ENCODE results near the gene ENPP3.
"Not testable (repeated sequence)": the region's sequence is repeated elsewhere in the genome, so short reads cannot be mapped to it uniquely, and the experiment has no call there.

The ENPP3 gene

DNA sequence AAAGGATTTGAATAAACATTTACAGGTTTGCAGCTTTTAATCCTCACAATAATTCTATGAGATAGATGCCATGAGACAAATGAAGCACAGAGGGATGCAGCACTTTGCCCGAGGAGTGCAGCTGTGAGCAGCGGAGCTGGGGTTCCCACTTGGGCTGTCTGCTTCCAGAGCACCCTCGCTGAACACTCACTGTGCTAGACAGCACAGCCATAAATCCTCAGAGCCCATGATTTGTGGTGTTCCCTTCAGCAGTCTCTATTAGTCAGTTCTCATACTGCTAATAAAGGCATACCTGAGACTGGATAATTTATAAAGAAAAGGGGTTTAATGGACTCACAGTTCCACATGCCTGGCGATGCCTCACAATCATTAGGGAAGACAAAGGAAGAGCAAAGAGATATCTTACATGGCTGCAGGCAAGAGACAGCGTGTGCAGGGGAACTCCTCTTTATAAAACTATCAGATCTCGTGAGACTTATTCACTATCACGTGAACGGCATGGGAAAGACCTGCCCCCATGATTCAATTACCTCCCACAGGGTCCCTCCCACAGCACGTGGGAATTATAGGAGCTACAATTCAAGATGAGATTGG is 99.0 kb downstream of the ENPP3 start:
- no peak for DNase-seq (ENCODE audit: low read depth)

DNA sequence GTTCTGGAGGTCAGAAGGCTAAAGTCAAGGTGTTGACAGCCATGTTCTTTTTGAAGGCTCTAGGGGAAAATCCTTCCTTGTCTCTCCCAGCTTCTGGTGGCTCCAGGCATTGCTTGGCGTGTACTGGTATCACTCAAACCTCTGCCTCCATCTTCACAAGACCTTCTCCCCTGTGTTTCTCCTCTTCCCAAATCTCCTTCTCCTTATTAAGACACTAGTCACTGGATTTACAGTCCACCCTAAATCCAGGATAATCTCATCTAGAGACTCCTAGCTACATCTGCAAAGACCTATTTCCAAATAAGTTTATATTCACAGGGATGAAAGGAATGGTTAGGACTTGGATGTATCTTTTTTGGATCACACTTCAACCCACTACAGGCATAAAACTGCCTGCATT is 99.7 kb downstream of the ENPP3 start:
- no peak for DNase-seq (ENCODE audit: low read depth)

DNA sequence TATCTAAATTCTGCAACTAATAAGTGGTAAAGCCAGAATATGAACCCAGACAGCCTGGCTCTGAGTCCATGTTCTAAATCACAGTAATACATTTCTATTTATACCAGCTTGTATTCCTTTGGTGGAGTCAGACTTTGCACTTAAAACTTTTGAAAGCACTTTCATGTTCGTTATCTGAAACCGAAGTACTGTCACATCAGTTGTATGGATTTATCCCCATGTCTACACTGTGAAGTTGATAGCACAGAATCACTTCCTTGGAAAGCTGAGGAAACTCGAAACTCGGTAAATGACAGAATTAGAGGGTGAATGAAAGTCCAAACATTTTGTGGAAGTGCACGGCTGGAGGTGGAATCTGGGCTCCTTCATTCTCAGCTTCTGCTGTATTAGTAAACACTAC is 102.0 kb downstream of the ENPP3 start:
- DNase-seq (ENCODE audit: low read depth): no peak

DNA sequence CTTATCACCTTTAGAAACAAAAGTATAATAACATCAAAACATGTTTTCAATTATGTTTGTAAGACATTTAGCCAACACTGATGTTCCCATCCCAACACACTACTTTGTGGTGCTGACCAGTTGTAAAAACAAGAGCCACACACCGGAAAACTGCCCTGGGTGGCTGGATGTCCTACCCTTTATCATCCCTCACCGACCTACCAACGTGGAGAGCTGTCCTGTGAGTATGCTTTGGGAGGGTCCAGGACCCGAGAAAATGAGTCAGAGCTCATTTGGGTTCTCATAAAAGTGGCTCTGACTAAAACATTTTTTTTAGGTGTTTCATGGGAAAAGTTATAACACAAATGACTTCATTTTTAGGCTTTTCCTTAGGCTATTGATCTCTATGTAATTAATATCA is 103.1 kb downstream of the ENPP3 start:
- DNase-seq (ENCODE audit: low read depth): no peak

DNA sequence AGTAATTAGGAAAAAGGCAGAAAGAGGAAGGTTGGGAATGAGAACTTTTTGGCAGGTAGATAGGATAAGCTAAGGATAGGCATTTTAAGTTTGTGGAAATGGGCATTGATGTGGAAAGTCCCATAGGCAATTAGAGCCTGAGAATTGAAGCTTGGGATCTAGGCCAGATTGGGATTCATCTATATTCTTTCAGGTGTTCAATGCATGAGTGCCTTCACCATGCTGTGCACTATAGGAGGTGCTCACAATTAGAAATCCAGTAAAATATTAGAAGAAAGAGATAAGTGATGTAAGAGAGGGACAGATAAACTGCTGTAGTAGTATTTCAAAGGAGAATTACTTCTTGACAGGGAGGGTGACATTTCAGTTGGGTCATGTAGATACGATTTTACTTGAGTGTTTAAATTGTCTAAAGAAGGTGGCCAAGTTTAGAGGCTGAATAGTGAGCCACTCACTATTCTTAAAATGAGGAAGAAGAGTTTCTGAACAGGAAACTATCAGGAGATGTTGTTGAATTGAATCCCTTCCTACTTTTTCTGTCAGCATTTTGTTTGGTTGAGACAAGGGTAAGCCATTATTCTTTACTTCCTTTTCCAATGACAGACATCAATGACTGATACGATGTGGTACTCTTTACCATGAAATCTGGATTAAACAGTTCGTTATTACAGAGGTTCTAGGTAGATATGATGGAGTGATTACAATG is 104.7 kb downstream of the ENPP3 start:
- no peak for DNase-seq (ENCODE audit: low read depth)

DNA sequence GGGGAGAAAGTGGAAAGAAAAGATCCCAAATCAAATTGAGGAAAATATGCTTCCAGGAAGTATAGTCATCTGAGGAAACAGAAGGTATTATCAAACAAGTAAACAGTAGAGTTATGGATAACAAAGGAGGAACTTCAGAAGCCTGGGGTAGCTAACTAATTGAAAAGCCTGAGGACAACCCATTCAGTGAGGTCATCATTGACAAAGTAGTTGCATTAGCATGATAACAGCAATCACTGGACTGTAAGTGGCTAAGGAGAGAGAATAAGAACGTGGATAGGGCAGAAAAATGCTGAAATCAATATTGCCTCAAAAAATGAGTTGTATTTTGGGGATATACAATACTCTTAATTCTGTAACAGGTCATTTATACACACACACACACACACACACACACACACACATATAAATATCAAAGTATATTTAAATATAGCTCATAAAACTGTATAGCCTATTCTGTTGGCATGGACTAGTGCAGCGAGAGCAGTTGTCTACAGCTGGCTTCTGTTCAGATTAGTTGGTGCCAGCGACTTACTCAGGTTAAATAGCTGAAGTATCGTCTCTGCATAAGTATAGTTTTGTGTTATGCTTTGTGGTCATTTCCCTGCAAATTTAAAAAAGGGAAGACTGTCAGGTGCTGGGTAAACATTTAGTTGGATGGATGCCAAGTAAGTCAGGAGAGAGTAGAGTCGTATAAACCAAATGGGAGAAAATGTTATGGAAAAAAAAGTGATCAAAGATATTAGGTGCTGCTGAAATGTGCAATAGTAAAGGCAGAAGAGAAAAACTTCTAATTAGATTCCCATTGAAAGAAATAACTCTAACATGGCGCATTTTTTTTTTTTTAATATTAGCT is 107.6 kb downstream of the ENPP3 start:
- no peak for DNase-seq (ENCODE audit: low read depth)

DNA sequence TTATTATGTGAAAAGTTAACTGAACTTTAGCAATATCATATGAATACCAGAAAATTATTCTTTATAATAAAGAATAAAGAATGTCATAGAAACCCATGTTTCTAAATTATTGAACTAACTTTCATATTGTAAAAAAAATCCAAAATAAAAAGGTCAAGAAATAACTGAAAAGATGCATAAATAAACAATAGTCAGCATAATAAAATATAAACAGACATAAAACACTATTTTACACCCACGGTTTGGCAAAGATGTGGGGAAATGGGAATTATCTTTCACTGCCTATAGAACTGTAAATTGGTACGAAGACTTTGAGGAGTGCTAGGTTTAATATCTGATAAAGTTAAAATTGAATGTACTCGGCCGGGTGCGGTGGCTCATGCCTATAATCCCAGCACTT is 108.4 kb downstream of the ENPP3 start:
- DNase-seq (ENCODE audit: low read depth): no peak

DNA sequence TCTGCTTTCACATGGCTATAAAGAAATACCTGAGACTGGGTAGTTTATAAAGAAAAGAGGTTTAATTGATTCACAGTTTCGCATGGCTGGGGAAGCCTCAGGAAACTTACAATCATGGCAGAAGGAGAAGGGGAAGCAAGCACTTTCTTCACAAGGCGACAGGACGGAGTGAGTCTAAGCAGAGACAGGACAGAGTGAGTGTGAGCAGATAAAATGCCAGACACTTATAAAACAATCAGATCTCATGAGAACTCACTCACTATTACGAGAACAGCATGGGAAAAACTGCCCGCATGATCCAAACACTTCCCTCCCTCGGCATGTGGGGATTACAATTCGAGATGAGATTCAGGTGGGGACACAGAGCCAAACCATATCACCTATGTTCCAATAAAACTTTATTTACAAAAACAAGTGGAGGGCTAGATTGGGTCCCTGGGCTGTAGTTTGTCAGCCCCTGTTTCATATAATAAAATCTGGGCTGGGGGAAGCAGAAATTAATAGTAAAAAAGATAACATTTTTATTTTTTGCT is 110.8 kb downstream of the ENPP3 start:
- no peak for DNase-seq (ENCODE audit: low read depth)

DNA sequence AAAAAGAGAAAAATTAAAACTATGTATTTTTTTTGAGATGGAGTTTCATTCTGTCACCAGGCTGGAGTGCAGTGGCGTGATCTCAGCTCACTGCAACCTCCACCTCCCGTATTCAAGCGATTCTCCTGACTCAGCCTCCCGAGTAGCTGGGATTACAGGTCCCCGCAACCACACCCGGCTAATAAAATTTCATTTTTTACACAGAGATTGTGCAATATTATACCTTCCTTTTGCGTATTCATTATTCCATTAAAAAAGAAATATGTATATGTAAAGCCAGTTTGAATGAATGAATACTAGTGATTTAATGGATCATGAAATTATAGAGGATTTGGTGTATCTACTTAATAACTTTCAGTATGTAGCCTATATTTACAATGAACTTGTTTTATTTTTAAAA is 111.9 kb downstream of the ENPP3 start:
- DNase-seq (ENCODE audit: low read depth): no peak

DNA sequence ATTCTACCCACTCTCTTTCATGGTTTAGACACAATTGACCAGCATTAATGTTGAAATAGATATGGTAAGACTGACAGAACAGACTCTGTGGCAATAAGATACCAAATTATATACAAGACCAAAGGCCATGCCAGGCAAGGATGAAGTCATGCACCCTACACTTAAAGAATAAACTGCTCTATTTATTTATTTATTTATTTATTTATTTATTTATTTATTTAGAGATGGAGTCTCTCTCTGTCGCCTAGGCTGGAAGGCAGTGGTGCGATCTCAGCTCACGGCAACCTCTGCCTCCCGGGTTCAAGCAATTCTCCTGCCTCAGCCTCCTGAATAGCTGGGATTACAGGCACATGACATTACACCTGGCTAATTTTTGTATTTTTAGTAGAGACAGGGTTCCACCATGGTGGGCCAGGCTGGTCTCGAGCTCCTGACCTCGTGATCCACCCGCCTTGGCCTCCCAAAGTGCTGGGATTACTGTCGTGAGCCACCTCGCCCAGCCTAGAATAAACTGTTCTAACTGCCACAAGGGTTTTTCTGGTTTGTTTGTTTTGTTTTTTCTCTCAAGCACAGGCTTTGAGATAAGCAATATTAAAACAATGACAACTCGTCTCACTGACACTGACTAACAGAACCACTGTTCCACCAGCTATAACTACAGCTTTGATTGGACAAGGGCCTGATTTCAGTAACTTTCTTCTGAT is 114.1 kb downstream of the ENPP3 start:
- not testable (repeated sequence) for DNase-seq (ENCODE audit: low read depth)

DNA sequence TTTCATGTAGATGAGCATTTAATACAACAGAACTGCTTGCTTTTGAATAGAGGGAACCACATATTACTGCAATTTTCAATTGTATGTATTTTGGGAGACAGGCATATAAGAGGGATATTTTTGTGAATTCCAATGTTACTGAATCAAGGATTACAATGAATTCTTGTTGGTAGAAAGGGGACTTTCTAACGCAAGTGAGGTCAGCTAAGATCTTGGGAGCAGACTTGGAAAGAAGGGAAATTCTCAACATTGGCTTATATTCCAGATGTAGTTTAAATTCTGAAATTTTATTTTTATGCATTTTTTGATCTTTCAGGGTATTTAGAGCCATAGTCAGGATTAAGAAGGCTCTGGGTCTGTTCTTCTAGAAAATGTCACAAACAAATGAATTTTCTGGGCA is 117.0 kb downstream of the ENPP3 start:
- no peak for DNase-seq (ENCODE audit: low read depth)

DNA sequence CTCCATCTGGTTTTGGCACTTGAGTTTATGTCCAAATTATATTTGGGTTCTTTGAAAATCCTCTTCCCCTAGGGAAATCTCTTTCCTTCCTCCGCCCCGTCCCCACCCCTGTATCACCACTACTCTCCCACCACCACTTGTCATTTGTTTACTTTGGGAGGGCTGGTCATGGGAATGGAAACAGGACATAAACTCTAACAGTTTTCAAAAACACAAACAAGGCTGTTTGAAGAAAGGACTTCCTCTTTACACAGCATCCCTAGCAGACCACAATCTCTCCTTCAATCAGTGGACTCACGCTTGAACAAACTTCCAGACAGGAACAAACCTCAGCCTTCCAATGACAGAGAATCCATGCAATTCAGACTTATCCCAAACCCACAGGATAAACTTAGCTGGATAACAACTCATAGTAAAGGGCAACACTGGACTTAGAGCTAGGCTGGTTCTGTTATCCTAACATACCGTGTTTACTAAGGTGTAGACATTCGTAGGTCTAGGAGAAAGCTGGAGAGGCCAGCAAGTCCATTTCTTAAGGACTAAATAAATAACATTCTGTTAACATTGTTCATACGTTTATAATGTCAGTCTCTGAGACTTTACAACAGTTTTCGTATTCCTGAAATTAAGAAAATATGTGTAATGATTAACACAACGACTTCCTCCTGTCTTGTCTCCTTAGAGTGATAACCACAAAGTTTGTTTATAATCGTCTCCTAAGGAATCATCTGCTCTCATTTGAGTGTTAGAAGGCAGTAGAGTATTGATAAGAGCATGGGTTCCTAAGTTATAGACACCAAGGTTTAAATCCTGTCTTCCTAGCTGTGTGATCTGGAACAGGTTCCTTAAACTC is 117.8 kb downstream of the ENPP3 start:
- DNase-seq (ENCODE audit: low read depth): no peak

DNA sequence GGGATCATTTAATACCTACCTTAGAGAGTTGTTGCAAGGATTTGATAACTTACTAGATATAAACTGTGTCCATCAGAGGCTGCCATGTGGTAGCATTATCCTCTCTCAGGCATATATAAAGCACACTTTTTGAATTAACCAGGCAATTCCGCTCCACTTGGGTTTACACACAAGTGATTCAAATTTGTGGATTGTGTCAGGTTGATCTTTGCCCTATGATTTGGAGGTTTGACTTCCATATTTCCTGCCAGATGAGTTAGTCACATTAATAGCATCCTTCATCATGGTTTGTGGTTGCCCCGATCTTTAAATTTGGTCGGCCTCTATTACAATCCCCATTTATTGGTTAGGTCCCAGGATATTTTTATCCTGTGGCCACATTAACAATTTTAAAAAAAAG is 118.5 kb downstream of the ENPP3 start:
- DNase-seq (ENCODE audit: low read depth): no peak

DNA sequence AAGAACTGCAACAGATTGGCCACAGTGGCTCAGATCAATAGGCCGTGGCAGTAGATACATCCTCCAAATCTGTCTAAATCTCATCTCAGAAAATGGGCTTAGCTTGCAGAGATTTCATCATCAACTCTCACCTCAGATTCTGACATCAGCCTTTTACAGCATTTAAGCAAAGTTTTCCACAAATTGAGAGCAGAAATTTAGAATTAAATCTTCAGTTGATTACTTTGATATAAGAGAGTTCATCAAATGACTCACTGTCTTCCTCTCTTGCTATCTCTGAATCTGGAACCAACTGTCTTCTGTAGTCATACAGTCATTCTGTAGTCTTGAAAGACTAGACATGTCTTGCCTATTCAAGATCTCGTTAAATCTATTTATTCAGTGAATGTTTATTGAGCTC is 118.9 kb downstream of the ENPP3 start:
- DNase-seq (ENCODE audit: low read depth): no peak

DNA sequence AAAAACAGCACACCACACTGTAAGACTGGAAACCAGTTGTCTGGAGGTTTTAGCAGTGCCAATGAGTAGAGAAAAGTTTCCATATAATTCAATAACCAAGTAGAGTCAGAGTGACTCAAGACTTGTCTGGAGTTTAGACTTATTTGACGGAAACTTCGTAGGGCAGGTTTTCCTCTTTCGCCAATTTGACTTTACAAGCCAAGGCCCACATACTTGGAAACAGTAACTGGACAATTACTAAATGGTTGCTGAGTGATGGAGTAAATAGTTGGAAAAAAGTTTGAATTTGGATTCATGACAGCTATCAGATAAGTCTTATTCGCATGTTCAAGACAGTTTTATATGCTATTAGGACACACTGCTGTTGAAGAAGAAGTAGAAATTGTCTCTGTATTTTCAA is 121.8 kb downstream of the ENPP3 start:
- DNase-seq (ENCODE audit: low read depth): no peak

DNA sequence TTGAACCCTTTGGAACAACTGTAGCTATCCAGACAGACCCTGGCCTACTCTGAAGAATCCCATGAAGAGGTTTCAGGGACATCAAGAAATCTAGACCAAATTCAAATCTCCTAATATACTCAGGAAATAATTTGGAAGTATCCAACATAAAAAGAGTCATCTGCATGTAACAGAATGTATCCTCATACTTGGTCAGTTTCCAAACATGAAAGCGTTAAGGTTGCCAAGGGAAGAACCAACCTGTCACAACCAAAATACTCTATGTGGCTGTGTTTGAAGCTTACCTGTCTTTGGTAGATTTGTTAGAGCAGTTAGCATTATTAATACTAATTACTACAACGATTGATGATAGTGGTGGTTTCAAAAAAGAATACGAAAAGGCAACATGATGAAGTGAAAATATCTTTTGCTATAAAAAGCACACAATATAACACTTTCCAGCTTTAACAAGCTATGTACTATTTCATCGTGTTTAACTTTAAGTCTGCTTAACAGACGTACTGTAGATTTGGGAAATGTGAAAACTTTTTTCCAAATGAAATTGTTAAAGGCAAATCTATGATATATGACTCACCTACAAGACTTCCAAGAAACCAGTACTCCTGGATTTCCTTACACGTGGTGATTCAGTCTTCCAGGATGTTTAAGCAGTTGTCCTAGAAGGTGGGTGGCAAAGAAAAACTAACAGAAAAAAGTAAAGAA is 124.1 kb downstream of the ENPP3 start:
- no peak for DNase-seq (ENCODE audit: low read depth)

DNA sequence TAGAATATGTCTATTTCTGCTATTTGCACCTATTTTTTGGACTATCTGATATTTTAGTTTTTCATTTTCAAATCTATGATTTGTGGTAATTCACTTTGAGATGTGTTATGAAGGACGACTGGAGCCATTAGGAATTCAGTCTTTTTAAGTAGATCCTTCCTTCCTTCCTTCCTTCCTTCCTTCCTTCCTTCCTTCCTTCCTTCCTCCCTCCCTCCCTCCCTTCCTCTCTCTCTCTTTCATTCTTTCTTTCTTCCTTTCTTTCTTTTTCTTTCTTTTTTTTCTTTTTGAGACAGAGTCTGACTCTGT is 124.6 kb downstream of the ENPP3 start:
- no peak for DNase-seq (ENCODE audit: low read depth)

DNA sequence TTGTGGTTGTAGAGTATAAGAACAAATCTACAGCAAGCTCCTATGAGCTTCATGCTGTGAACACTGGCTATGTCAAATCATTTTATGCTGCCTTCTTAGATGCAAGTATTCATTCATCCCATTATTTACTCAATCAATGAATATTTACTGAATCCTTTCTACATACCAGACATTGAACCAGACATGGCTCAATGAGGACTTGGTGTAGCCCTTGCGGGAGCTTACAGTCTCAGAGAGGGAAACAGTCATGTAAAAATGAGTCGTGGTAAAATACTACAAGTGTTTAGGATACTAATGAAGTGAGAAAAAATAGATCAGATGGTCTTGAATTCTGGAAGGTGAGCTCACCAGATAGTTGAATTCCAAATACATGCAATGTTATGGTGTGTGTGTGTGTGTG is 125.9 kb downstream of the ENPP3 start:
- no peak for DNase-seq (ENCODE audit: low read depth)

DNA sequence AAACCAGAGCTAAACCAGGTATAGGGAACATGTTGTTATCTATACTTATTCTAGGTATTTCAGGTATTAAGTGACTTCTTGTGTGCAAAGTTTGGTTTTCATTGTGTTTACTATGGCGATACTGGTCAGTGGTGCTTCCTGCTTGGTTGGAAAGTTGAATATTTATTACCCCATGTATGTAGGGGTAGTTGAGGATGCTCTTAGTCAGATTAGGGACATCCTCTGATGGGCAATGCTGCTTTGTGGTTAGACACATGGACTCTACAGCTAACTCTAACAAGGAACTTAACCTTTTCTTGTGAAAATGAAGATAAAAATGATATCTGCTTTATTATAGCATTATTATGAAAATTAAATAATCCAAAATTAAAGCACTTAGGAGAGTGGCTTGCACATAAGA is 126.6 kb downstream of the ENPP3 start:
- DNase-seq (ENCODE audit: low read depth): no peak

DNA sequence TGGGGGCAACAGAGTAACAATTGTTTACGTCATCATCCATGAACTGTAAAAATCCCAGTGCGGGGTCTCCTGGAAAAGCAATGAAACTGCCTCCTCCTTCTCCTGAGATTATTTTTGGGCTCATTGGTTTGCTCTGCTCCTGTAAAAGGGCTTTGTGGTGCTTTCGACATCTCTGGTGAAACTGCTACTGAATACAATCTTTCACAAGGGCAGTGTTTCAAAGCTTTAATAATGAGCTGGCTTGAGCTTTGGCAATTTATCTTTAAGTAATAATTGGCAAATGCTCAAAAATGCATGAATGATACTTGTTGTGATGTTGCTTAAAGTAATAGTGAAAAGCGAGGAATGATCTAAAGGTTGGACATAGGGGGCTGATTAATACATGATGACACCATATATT is 127.2 kb downstream of the ENPP3 start:
- no peak for DNase-seq (ENCODE audit: low read depth)

All from stimulated activated CD4-positive, alpha-beta T cell treated with anti-CD3 and anti-CD28 coated beads, Interleukin-2, amount 100 ng/mL, for 4 hours (primary cell).